Karpas-422 (cell line): ENCODE measurements around the gene MAGED4B. TPM values are rescaled to one million over a fixed set of nuclear protein-coding genes. Genes with fewer than 3 reads are reported as not detected.
"Not testable (repeated sequence)": the region's sequence is repeated elsewhere in the genome, so short reads cannot be mapped to it uniquely, and the experiment has no call there.

Experiments used
- DNase-seq: peaks from one replicate; pipeline ENCODE4 v3.0.0-alpha.2; 2015
- H2AFZ ChIP-seq: fragments of 200-600 bp; sonication (generic); 2 replicates; pipeline ENCODE4 v1.6.1; 2014; ENCODE audit warnings: antibody characterized with exemption, low read length, mixed read lengths
- H3K27ac ChIP-seq: fragments of 200-600 bp; sonication (generic); 2 replicates; pipeline ENCODE4 v1.5.1; 2014; ENCODE audit warnings: mild to moderate bottlenecking, low read length, moderate library complexity
- H3K27me3 ChIP-seq: fragments of 200-600 bp; sonication (generic); 2 replicates; pipeline ENCODE4 v1.6.1; 2014; ENCODE audit warnings: low read length, mixed read lengths
- H3K36me3 ChIP-seq: fragments of 200-600 bp; sonication (generic); 2 replicates; pipeline ENCODE4 v1.6.1; 2014; ENCODE audit warnings: low read length, mixed read lengths; ENCODE audit not compliant: insufficient read depth
- H3K4me1 ChIP-seq: fragments of 200-600 bp; sonication (generic); 2 replicates; pipeline ENCODE4 v1.6.1; 2014; ENCODE audit warnings: mild to moderate bottlenecking, low read length, mixed read lengths
- H3K4me2 ChIP-seq: fragments of 200-600 bp; sonication (generic); 2 replicates; pipeline ENCODE4 v1.6.1; 2014; ENCODE audit warnings: low read length, low read depth, mild to moderate bottlenecking; ENCODE audit not compliant: poor library complexity, severe bottlenecking
- H3K4me3 ChIP-seq: fragments of 200-600 bp; sonication (generic); 2 replicates; pipeline ENCODE4 v1.5.1; 2014; ENCODE audit warnings: mild to moderate bottlenecking, antibody characterized with exemption, low read length, mixed read lengths
- H3K79me2 ChIP-seq: fragments of 200-600 bp; sonication (generic); 2 replicates; pipeline ENCODE4 v1.6.1; 2014; ENCODE audit warnings: mild to moderate bottlenecking, low read length, mixed read lengths
- H3K9ac ChIP-seq: fragments of 200-600 bp; sonication (generic); 2 replicates; pipeline ENCODE4 v1.6.0; 2014; ENCODE audit warnings: low read length
- H3K9me2 ChIP-seq: fragments of 200-600 bp; sonication (generic), shearing (Covaris generic); replicated peaks from 2 replicates; pipeline ENCODE4 v1.6.0; 2014; ENCODE audit warnings: mild to moderate bottlenecking, low read length, moderate library complexity; ENCODE audit not compliant: insufficient read depth
- H3K9me3 ChIP-seq: fragments of 300-700, 200-600 bp; sonication (generic); 2 replicates; pipeline ENCODE4 v1.6.1; 2014; ENCODE audit warnings: low read length, mixed read lengths
- H4K20me1 ChIP-seq: fragments of 200-600 bp; sonication (generic); 2 replicates; pipeline ENCODE4 v1.6.1; 2014; ENCODE audit warnings: mild to moderate bottlenecking, antibody characterized with exemption, low read length, low read depth; ENCODE audit not compliant: insufficient read depth
- total RNA-seq: library from RNA; depleted of rRNA; stranded (reverse); fragments of >200 nt; shearing (Covaris generic); gene quantifications from 2 replicates; pipeline ENCODE4 v1.2.3, GENCODE V29; 2014; ENCODE audit warnings: low replicate concordance; rRNA removed

MAGED4B gene, protein sequence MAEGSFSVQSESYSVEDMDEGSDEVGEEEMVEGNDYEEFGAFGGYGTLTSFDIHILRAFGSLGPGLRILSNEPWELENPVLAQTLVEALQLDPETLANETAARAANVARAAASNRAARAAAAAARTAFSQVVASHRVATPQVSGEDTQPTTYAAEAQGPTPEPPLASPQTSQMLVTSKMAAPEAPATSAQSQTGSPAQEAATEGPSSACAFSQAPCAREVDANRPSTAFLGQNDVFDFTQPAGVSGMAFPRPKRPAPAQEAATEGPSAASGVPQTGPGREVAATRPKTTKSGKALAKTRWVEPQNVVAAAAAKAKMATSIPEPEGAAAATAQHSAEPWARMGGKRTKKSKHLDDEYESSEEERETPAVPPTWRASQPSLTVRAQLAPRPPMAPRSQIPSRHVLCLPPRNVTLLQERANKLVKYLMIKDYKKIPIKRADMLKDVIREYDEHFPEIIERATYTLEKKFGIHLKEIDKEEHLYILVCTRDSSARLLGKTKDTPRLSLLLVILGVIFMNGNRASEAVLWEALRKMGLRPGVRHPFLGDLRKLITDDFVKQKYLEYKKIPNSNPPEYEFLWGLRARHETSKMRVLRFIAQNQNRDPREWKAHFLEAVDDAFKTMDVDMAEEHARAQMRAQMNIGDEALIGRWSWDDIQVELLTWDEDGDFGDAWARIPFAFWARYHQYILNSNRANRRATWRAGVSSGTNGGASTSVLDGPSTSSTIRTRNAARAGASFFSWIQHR
- total RNA-seq = not detected in 2 replicates

DNA sequence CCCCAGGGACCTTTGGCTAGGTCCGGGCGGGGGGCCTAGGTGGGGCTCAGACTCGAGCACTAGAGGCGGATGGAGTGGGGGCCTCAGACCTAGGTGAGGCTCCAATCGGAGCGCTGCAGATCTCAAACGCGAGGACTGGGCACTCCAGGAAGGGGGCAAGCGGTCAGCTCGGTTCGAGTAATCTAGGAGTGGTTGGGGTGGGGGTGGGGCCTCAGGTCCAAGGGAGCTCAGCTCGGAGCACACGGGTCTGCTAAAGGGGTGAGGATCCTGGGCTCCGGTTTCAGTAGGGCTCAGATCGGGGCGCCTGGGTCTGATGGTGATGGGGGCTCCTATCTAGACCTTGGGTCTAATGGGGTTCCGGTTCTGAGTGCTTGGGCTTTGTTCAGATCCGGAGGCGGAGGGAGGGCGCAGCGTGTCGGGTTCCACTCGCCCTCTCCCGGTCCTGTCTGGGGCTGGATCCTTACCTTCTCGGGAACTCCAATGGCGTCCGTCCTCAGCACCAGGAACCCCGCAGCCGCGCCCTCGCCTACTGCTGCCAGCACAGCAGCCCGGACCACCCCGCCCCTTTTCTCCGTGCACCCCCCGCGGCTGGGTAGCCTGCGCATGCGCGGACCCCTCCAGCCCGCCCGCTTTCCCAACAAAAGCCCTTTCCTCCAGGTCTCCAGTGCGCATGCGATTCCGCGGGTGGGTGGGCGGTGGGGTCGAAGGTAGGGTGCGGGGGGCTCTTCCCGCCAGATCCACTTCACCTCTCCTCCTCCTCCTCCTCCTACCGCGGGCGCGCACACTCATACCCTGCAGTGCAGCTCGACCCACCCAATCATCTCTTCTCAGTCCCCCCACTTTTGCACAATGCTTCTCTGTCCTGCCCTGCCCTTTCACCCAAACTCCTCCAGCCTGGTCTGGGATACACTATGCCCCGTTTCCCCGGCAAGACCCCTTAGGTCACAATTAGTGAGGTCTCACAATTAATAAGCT is at the start of gene MAGED4B:
TSS of gene MAGED4B (minus strand) at position 518 of the 975 bp plus-strand sequence. CDS start 1,011 bp downstream, outside the sequence.
- H3K4me2 ChIP-seq, DNase-seq, H3K4me1 ChIP-seq, H2AFZ ChIP-seq, H4K20me1 ChIP-seq, H3K79me2 ChIP-seq, H3K4me3 ChIP-seq, H3K27ac ChIP-seq, H3K9me2 ChIP-seq, H3K9ac ChIP-seq, H3K9me3 ChIP-seq, H3K27me3 ChIP-seq, H3K36me3 ChIP-seq: not testable (repeated sequence)

DNA sequence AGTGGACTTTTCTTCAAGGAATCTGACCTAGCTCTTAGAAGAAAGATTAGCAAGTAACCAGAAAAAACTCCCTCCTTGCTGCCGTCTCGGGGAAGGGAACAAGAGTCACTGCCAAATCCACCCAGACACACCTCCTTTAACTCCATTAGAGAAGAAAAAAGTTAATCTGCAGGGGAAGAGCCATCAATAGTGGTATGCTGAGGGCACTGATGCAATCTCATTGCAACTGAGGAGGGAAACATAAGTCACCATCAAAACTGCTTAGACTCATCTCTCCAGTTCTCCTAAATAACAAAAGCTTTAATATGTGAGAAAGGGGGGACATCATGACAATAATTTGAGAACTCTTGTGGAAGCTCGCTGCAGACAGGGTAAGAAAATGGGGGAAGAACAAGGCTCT is 49.3 kb upstream of the MAGED4B start:
- H2AFZ ChIP-seq = no peak overlapping the region
- no peaks in the 10 kb centered on the region for H4K20me1 ChIP-seq
- H3K9ac ChIP-seq = no peak overlapping the region
- no peaks in the 10 kb centered on the region for H3K4me1 ChIP-seq
- no peak for DNase-seq
- no peaks in the 10 kb centered on the region for H3K27me3 ChIP-seq
- no peaks in the 10 kb centered on the region for H3K9me2 ChIP-seq
- H3K36me3 ChIP-seq = no peaks in the 10 kb centered on the region
- no peak overlapping the region for H3K4me2 ChIP-seq
- no peaks in the 10 kb centered on the region for H3K9me3 ChIP-seq
- H3K79me2 ChIP-seq = no peaks in the 10 kb centered on the region
- H3K4me3 ChIP-seq = no peak overlapping the region
- H3K27ac ChIP-seq = no peak overlapping the region

GRCh38 chrX:52082578-52082977 is 13.6 kb upstream of the MAGED4B start:
- no peaks in the 10 kb centered on the region for H3K9me2 ChIP-seq
- no peaks in the 10 kb centered on the region for H4K20me1 ChIP-seq
- H3K79me2 ChIP-seq = no peaks in the 10 kb centered on the region
- no peaks in the 10 kb centered on the region for H3K36me3 ChIP-seq
- no peaks in the 10 kb centered on the region for H3K9me3 ChIP-seq
- H3K4me3 ChIP-seq = no peak overlapping the region
- H3K9ac ChIP-seq = no peak overlapping the region
- H3K4me1 ChIP-seq = no peaks in the 10 kb centered on the region
- H3K27ac ChIP-seq = no peak overlapping the region
- no peaks in the 10 kb centered on the region for H3K27me3 ChIP-seq
- no peak overlapping the region for H3K4me2 ChIP-seq
- H2AFZ ChIP-seq = no peak overlapping the region
- DNase-seq = no peak

- no peaks in the 10 kb centered on the region for H3K27me3 ChIP-seq
- H3K4me2 ChIP-seq = no peak overlapping the region
- no peak overlapping the region for H3K9ac ChIP-seq
- H3K4me3 ChIP-seq = no peak overlapping the region
- no peak for DNase-seq
- no peaks in the 10 kb centered on the region for H3K4me1 ChIP-seq
- no peaks in the 10 kb centered on the region for H3K36me3 ChIP-seq
- no peaks in the 10 kb centered on the region for H3K79me2 ChIP-seq
- no peaks in the 10 kb centered on the region for H4K20me1 ChIP-seq
- no peaks in the 10 kb centered on the region for H3K9me2 ChIP-seq
- H2AFZ ChIP-seq = no peak overlapping the region
- no peaks in the 10 kb centered on the region for H3K9me3 ChIP-seq
- H3K27ac ChIP-seq = no peak overlapping the region
Observed at GRCh38 chrX:52078131-52078530, 9.1 kb upstream of the MAGED4B start.

- H4K20me1 ChIP-seq, H3K4me3 ChIP-seq, H3K4me2 ChIP-seq, H3K79me2 ChIP-seq, H3K27ac ChIP-seq, H3K27me3 ChIP-seq, DNase-seq, H3K9me2 ChIP-seq, H3K9me3 ChIP-seq, H2AFZ ChIP-seq, H3K9ac ChIP-seq, H3K36me3 ChIP-seq, H3K4me1 ChIP-seq: not testable (repeated sequence)
Observed at GRCh38 chrX:52042288-52042687, 26.7 kb downstream of the MAGED4B start.

DNA sequence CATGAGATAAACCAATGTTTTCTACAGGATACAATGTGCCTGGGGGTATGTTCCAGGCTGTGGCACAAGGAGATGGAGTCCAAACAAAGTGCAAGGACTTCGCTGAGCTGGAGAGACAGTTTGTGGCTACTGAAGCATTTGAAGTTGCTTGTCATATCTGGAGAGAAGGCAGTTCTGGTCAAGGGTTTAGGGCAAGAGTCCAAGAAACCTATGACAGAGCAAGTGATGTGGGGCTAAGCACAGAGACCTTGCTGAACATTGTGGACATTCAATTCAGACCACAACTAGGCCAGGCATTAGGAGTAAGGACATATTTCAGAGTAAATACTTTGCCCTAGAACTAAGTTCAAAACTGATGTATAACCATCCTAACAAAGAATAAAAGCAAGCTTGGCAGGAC is 34.8 kb downstream of the MAGED4B start:
- H3K4me2 ChIP-seq = no peak overlapping the region

DNA sequence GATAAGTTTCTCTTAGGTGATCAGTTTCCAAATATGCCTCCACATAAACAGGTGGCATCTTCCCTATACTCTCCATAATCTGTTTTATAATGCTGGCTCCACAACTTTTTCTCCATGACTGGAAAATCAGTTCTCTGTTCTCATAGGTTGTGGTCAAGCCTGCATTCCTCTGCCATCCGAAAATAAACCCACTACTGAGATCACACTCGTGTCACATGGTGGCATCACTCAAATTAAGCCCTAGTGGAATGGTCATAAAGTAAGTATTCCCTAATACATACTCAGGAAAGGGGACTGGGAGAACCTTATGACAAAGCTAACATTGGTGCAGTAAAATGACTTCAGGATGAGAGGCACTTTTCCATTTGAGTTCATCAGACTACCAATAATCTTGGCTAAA is 37.6 kb downstream of the MAGED4B start:
- H3K79me2 ChIP-seq = no peaks in the 10 kb centered on the region
- no peak for DNase-seq
- H3K9me2 ChIP-seq = no peaks in the 10 kb centered on the region
- no peaks in the 10 kb centered on the region for H3K9me3 ChIP-seq
- no peak overlapping the region for H2AFZ ChIP-seq
- H3K4me2 ChIP-seq = no peak overlapping the region
- H3K4me3 ChIP-seq = no peak overlapping the region
- no peaks in the 10 kb centered on the region for H3K36me3 ChIP-seq
- no peak overlapping the region for H3K9ac ChIP-seq
- H3K4me1 ChIP-seq = no peaks in the 10 kb centered on the region
- no peak overlapping the region for H3K27ac ChIP-seq
- H4K20me1 ChIP-seq = no peaks in the 10 kb centered on the region
- H3K27me3 ChIP-seq = no peaks in the 10 kb centered on the region

More for the DNA sequence above, 34.8 kb downstream of the MAGED4B start:
- H3K27me3 ChIP-seq = no peaks in the 10 kb centered on the region
- no peaks in the 10 kb centered on the region for H3K9me3 ChIP-seq
- no peaks in the 10 kb centered on the region for H3K4me1 ChIP-seq
- H3K4me3 ChIP-seq = no peak overlapping the region
- H2AFZ ChIP-seq = no peak overlapping the region
- no peaks in the 10 kb centered on the region for H3K9me2 ChIP-seq
- no peak for DNase-seq
- no peaks in the 10 kb centered on the region for H3K36me3 ChIP-seq
- H3K79me2 ChIP-seq = no peaks in the 10 kb centered on the region
- H4K20me1 ChIP-seq = no peaks in the 10 kb centered on the region
- no peak overlapping the region for H3K27ac ChIP-seq
- no peak overlapping the region for H3K9ac ChIP-seq
